Measurements from ENCODE around the gene PTPA. TPM values are rescaled to one million over a fixed set of nuclear protein-coding genes. Genes with fewer than 3 reads are reported as not detected.

PTPA gene
- total RNA-seq, 2 donors from 2014 or later, result 49.8 to 50.0 TPM

GRCh38 chr9:129139233-129139992, 28.2 kb downstream of the PTPA start:
- ATAC-seq, result peak; percentile 71
- Mint-ChIP-seq H3K4me1 (peaks cover 18% of the 10 kb centered on the region), H3K36me3 (ENCODE audit: low read depth) (no peaks in the 10 kb centered on the region), H3K27me3 (no peaks in the 10 kb centered on the region), H3K27ac (peak overlapping the region; percentile 97), H3K4me3 (peak overlapping the region; percentile 98)
- H3K9me3 ChIP-seq (ENCODE audit: control insufficient read depth, low read length, poor library complexity, severe bottlenecking), result no peaks in the 10 kb centered on the region
- DNase-seq, result peak; percentile 37 to 69 (median 51)

- no peaks in the 10 kb centered on the region for H3K9me3 ChIP-seq (ENCODE audit: control insufficient read depth, low read length, poor library complexity, severe bottlenecking)
- DNase-seq (peak; percentile 48 to 73 (median 48)), ATAC-seq (peak; percentile 89)
- Mint-ChIP-seq H3K4me1 (peaks cover 18% of the 10 kb centered on the region), H3K27ac (peak overlapping the region; percentile 97), H3K4me3 (peak overlapping the region; percentile 98), H3K27me3 (no peaks in the 10 kb centered on the region), H3K36me3 (ENCODE audit: low read depth) (no peaks in the 10 kb centered on the region)
Measured at GRCh38 chr9:129139993-129140396, 28.8 kb downstream of the PTPA start.

- H3K9me3 ChIP-seq (ENCODE audit: control insufficient read depth, low read length, poor library complexity, severe bottlenecking), result no peaks in the 10 kb centered on the region
- no peaks in the 10 kb centered on the region for H3K27me3 Mint-ChIP-seq
- H3K4me1 Mint-ChIP-seq, result peaks cover 18% of the 10 kb centered on the region
- H3K27ac Mint-ChIP-seq, result peak overlapping the region; percentile 97
- no peaks in the 10 kb centered on the region for H3K36me3 Mint-ChIP-seq (ENCODE audit: low read depth)
- peak overlapping the region; percentile 98 for H3K4me3 Mint-ChIP-seq
- no peak for DNase-seq
- ATAC-seq, result peak; percentile 9
Measured at GRCh38 chr9:129140397-129141065, 29.3 kb downstream of the PTPA start.

GRCh38 chr9:129141066-129142041, 30.1 kb downstream of the PTPA start:
- H3K9me3 ChIP-seq (ENCODE audit: control insufficient read depth, low read length, poor library complexity, severe bottlenecking), result no peaks in the 10 kb centered on the region
- Mint-ChIP-seq H3K27ac (peak overlapping the region; percentile 97), H3K4me3 (peak overlapping the region; percentile 98), H3K36me3 (ENCODE audit: low read depth) (no peaks in the 10 kb centered on the region), H3K4me1 (peaks cover 18% of the 10 kb centered on the region), H3K27me3 (no peaks in the 10 kb centered on the region)
- DNase-seq, result no peak
- no peak for ATAC-seq

GRCh38 chr9:129142138-129142935, 31.1 kb downstream of the PTPA start:
- Mint-ChIP-seq H3K4me1 (peaks cover 18% of the 10 kb centered on the region), H3K27ac (peak overlapping the region; percentile 97), H3K36me3 (ENCODE audit: low read depth) (no peaks in the 10 kb centered on the region), H3K4me3 (peak overlapping the region; percentile 45), H3K27me3 (no peaks in the 10 kb centered on the region)
- H3K9me3 ChIP-seq (ENCODE audit: control insufficient read depth, low read length, poor library complexity, severe bottlenecking), result no peaks in the 10 kb centered on the region
- DNase-seq, result no peak
- ATAC-seq, result no peak

- ATAC-seq (peak; percentile 29), DNase-seq (peak; percentile 59 to 74 (median 64))
- Mint-ChIP-seq H3K4me3 (peak overlapping the region; percentile 45), H3K27me3 (no peaks in the 10 kb centered on the region), H3K4me1 (peaks cover 18% of the 10 kb centered on the region), H3K36me3 (ENCODE audit: low read depth) (no peaks in the 10 kb centered on the region), H3K27ac (peak overlapping the region; percentile 97)
- H3K9me3 ChIP-seq (ENCODE audit: control insufficient read depth, low read length, poor library complexity, severe bottlenecking), result no peaks in the 10 kb centered on the region
Measured at GRCh38 chr9:129143031-129143927, 32.1 kb downstream of the PTPA start.

GRCh38 chr9:129145316-129145715, 34.1 kb downstream of the PTPA start:
- Mint-ChIP-seq H3K27me3 (no peaks in the 10 kb centered on the region), H3K36me3 (ENCODE audit: low read depth) (no peaks in the 10 kb centered on the region), H3K27ac (no peak overlapping the region), H3K4me1 (peaks cover 13% of the 10 kb centered on the region), H3K4me3 (no peak overlapping the region)
- ATAC-seq, result no peak
- H3K9me3 ChIP-seq (ENCODE audit: control insufficient read depth, low read length, poor library complexity, severe bottlenecking), result no peaks in the 10 kb centered on the region
- DNase-seq, result no peak

GRCh38 chr9:129145841-129146292, 34.7 kb downstream of the PTPA start:
- Mint-ChIP-seq H3K27me3 (no peaks in the 10 kb centered on the region), H3K4me3 (no peak overlapping the region), H3K4me1 (peaks cover 11% of the 10 kb centered on the region), H3K27ac (no peak overlapping the region), H3K36me3 (ENCODE audit: low read depth) (no peaks in the 10 kb centered on the region)
- ATAC-seq (no peak), DNase-seq (no peak)
- H3K9me3 ChIP-seq (ENCODE audit: control insufficient read depth, low read length, poor library complexity, severe bottlenecking), result no peaks in the 10 kb centered on the region

- ATAC-seq, result no peak
- DNase-seq, result no peak
- H3K9me3 ChIP-seq (ENCODE audit: control insufficient read depth, low read length, poor library complexity, severe bottlenecking), result no peaks in the 10 kb centered on the region
- Mint-ChIP-seq H3K27ac (no peak overlapping the region), H3K4me3 (no peak overlapping the region), H3K27me3 (no peaks in the 10 kb centered on the region), H3K4me1 (peaks cover 11% of the 10 kb centered on the region), H3K36me3 (ENCODE audit: low read depth) (no peaks in the 10 kb centered on the region)
Measured at GRCh38 chr9:129146441-129146941, 35.3 kb downstream of the PTPA start.

GRCh38 chr9:129148463-129149204, 37.4 kb downstream of the PTPA start:
- Mint-ChIP-seq H3K27me3 (no peaks in the 10 kb centered on the region), H3K4me1 (peaks cover 7% of the 10 kb centered on the region), H3K4me3 (no peak overlapping the region), H3K27ac (no peak overlapping the region), H3K36me3 (ENCODE audit: low read depth) (no peaks in the 10 kb centered on the region)
- ATAC-seq (no peak), DNase-seq (no peak)
- no peaks in the 10 kb centered on the region for H3K9me3 ChIP-seq (ENCODE audit: control insufficient read depth, low read length, poor library complexity, severe bottlenecking)

GRCh38 chr9:129149442-129149841, 38.2 kb downstream of the PTPA start:
- no peaks in the 10 kb centered on the region for H3K36me3 Mint-ChIP-seq (ENCODE audit: low read depth)
- peak overlapping the region; percentile 77 for H3K27ac Mint-ChIP-seq
- DNase-seq (no peak), ATAC-seq (no peak)
- H3K9me3 ChIP-seq (ENCODE audit: control insufficient read depth, low read length, poor library complexity, severe bottlenecking), result no peaks in the 10 kb centered on the region
- no peaks in the 10 kb centered on the region for H3K27me3 Mint-ChIP-seq
- no peak overlapping the region for H3K4me3 Mint-ChIP-seq
- H3K4me1 Mint-ChIP-seq, result peaks cover 7% of the 10 kb centered on the region

Measured in T-helper 17 cell (primary cell).